HG03103 (cell line): ENCODE data around the gene FBP2.

Source experiments
- ATAC-seq: cut with Tn5 transposase; IDR thresholded peaks from one replicate; pipeline ENCODE4 v1.9.1; 2021; ENCODE audit warnings: low read depth; ENCODE audit not compliant: unreplicated experiment

The FBP2 gene

DNA sequence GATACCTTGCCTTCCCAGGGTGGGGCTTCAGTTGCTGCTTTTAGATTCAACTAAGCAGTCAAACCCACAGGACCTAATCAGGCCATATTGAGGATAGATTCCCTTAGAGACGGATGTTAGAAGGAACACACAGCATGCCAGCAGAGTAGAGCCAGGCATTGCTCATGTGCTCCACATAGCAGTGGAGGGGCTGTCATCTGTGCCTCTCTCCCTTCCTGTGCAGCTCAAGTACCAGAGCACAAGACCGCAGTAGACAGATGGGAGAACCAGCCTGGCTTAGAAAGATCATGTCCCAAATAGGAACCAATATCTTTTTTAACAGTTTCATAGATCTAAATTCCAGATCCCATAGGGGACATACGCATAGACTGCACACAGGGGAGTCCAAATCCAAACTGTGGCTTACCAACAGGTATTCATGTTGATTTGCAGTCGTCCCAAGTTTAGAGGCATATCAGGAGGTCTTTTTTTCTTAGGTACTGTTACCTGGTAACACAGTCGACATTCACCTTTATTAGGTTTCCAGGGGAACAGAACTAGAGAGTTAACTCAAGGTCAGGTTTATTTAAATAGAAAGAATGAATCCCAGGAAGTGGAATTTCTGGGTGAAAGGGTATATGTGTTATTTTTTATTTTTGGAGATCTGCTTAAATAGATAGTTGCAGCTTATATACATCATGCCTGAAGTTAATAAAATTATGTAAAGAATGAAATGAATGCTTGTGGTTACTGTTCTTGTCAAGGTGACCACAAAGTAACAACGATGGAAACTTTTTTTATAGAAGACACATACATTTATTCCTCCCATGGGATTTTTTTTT, 82.3 kb downstream of the FBP2 start:
- ATAC-seq: no peak
